ENCODE data around the gene GNAL.

The GNAL gene

GRCh38 chr18:11775436-11776174, 86.5 kb downstream of the GNAL start:
- DNase-seq = no peak

DNA sequence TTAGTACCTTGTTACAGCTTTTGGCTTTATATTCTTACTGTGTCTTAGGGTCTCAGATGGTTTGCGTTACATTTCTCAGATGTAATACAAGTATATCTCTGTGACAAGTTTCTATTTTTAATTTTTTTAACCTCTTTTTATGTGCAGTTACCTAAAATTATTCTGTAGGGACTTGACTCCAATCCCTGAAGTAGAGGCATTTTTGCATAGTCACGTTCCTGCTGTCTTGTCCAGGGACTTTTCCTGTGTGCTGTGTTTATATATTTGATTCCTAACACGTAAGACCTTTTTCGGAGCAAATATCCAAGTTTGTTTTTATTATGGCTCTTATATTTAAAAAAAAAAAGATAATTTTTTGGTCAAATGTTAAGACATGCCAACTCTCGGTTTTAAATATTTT, 91.0 kb downstream of the GNAL start:
- no peak for DNase-seq

DNA sequence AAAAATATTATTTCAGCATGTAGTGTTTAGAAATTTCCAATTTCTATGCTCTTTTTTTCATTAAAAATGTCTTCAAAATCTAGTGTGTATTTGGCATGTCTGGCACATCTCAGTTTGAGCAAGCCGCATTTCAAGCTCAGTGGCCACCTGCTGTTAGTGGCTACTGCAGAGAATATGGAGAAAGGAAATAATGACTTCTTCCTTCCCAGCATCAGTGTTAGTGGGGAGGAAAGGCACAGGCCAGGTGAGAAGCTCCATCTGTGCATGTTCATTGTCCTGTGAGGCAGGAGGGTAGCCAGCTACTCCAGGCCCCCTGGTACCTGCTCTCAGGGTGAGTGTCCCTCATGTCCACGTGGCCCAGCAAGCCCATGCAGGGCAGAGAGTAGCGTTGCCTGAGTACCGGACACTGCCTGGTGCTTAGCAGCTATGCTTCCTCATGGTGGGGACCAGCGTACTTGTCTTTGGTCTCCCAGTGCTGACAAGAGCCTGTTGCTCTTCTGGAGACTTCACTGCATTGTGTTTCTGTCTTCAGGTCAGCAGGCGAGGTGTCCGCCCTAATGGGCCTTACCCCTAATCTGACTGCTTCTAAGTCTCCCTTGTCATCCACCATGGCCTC, 94.8 kb downstream of the GNAL start:
- DNase-seq = no peak

- DNase-seq = no peak
Observed at GRCh38 chr18:11784674-11785304, 95.7 kb downstream of the GNAL start.

DNA sequence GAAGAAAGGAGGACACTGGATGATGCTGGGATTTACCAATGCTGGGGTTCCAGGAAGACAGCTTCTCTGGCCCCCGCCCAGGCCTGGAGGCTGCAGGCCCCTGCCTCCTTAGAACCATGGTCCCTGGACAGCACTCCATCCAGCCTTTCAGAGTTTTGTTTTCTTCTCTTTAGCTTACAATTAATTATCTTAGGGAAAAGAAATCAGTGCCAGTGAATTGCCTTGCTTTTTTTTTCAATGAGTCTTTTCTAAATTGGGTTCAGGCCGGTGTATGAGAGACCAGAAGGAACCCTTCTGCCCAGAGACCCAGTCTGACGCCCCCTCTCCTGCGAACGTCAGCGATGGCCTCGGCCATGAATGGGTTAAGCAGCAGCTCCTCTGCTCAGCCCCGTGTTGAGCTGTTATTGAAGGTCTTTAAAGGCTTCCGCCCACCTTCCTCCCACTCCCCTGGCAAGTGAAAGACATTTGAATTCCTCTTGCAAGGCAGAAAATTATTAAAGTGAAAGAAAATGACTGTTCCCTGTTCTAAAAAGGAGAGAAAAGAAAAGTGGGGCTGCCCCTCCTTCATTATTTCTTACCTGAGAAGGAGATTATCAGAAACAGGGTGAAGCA, 96.5 kb downstream of the GNAL start:
- DNase-seq = no peak

- no peak for DNase-seq
Observed at GRCh38 chr18:11789716-11790510, 100.8 kb downstream of the GNAL start.

DNA sequence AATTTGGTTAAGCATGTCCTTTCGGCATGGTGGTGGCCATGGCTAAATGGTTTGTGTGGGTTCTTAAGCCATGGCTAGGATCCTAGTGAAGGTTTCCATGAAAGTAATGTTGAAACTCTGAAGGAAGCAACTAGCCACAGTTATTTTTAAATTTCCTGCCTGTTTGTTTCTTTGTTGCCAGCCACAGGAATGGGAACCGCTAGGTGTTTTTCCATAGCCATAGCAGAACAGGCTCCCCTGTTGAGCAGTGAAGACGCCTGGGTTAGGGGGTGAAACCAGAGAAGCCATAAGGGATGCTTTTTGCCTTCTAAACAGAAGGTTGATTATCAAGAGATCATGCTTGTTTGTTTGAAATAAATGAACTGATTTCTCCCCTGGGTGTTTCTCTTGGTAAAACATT, 102.1 kb downstream of the GNAL start:
- no peak for DNase-seq

- no peak for DNase-seq
Observed at GRCh38 chr18:11792632-11793031, 103.6 kb downstream of the GNAL start.

- no peak for DNase-seq
Observed at GRCh38 chr18:11794195-11794594, 105.1 kb downstream of the GNAL start.

DNA sequence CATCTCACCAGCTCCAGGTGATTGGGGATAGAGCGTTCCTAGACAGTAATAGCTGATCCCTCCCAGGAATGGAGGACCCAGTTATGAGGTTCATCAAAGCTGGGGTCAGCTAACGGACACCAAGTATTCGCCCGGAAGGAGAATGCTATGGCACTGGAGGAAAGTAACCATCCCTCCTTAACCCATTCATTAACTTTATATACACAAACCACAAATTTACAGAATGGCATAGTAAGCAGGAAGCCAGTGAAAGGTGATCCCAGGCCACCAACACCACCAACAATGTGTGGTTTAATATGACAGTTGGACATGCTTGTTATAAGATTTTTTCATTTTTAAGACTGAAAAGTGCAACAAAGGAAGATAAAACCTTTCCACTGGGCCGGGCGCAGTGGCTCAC, 106.9 kb downstream of the GNAL start:
- DNase-seq = no peak

GRCh38 chr18:11798271-11798670, 109.2 kb downstream of the GNAL start:
- no peak for DNase-seq

GRCh38 chr18:11799066-11799465, 110.0 kb downstream of the GNAL start:
- DNase-seq = no peak

DNA sequence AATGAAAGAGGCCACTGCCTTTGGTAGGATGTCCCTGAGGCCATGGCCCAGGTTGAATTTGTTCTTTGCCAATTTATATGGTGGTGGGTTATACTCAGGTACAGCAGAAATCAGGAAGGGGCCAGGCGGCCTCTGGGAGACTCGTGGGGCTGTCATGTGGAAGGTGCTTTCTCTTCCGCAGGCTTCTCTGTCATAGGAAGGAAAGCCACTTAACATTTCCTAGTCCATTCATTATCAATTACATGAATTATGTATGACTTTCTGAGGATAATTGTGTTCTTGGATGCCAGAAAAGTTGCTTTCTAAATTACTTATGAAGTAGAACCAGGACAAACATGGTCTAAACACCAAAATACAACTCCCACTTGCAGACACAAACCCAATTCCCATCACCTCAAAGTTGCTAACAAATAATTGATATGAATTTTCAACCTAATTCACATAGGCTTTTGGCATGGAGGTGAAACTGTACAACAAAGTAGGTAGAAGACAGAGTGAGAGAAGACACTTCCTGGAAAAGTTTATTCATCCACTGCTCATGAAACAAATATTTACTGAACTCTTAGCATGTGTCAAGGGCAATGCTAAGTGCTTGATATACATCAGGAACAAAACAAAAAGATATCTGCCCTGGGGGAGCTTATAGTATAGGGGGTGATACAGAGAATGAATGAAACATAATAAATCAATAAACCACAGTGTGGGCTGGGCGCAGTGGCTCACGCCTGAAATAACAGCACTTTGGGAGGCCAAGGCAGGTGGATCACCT, 111.7 kb downstream of the GNAL start:
- DNase-seq = no peak

GRCh38 chr18:11801573-11801972, 112.5 kb downstream of the GNAL start:
- DNase-seq = no peak

DNA sequence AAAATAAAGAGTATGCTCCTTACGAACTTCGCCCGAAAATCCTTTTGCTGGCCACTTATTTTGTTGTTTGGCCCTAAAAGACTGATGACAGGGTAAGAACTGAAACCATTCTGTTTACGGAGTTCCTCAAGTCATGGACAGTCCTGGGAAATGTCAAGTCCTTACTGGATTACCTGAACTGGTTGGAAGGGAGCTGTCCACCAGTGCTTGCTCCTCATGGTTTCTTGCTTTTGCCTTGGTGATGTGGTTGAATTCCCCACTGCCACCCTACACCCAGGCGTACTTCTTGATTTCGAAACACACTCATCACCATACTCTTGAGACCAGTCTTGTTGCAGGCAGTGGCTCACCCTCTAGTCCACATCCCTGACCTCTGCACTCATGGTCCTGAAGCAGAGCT, 113.1 kb downstream of the GNAL start:
- no peak for DNase-seq

GRCh38 chr18:11802586-11802985, 113.5 kb downstream of the GNAL start:
- DNase-seq = no peak

DNA sequence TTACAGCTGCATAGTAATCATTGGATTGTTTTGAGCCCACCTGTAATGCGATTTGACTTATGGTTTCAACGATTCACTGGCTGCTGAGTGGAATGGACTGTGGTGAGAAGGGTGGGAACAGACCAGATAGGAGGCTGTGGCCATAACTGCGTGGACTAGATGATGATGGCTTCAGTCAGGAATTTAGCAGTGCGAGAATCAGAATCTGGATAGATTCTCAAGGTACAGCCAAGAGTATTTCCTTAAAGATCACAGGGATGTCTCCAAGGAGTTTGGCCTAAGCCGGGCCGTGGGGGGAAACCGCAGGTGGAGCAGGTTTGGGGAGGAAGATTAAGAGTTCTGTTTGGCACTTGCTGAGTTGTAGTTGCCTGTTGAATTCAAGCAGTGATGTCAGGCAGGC, 118.2 kb downstream of the GNAL start:
- DNase-seq = no peak

GRCh38 chr18:11808001-11808855, 119.2 kb downstream of the GNAL start:
- DNase-seq = no peak

DNA sequence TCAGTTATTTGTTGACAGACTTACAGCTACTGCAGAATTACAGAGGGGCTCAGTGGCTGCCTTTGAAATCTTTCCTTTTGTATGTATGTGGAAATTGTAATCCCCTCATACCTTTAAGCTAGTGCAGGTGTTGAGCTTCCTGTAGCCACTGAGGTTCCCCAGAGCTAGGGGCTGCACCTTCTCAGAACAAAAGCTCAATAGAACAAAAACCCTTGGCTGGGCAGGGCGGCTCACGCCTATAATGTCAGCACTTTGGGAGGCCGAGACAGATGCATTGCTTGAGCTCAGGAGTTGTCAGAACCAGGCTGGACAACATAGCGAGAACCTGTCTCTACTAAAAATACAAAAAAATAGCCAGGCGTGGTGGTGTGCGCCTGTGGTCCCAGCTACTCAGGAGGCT, 120.8 kb downstream of the GNAL start:
- DNase-seq = no peak

- no peak for DNase-seq
Observed at GRCh38 chr18:11810379-11810778, 121.3 kb downstream of the GNAL start.

DNA sequence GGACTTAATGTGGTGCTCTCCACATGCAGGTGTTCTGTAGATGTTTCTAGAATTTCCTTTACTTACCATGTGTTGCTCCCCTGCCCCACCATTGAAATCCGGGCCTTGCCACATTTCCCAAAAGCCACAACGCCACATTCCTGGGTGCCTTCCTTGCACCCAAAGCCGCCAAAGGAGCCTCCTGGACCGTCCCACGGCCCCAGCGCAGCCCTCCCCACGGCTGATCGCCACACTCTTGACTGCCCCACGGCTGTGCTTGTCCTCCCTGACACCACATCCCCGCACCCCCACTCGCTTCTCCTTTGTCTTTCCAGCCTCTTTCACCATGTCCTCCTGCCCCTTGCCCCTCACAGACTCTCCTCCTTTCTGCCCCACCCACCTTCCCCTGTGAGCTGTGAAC, 121.9 kb downstream of the GNAL start:
- DNase-seq = no peak
